HepG2 (cell line): ENCODE data around the gene BCAN. TPM values are rescaled to one million over a fixed set of nuclear protein-coding genes. Genes with fewer than 3 reads are reported as not detected.

Experiments
- ATAC-seq: fragments of 200-7000 bp; cut with Tn5 transposase; 3 replicates; pipeline ENCODE4 v1.9.1; 2020; ENCODE audit warnings: mild to moderate bottlenecking, moderate library complexity
- BruUV-seq: library from RNA; stranded (reverse); fragments of 400-500 nt; replicated peaks from 2 replicates; lab custom pipeline; 2021; lab: Mats Ljungman, UMichigan
- CTCF ChIA-PET: fragments of 300-600 bp; formaldehyde crosslinking; extraction: SDS; loops from one replicate; lab custom pipeline; 2021; ENCODE audit warnings: low total read pairs, inconsistent platforms, low intra/inter-chr PET ratio; lab: Yijun Ruan, JAX
- POLR2A ChIA-PET: fragments of 350-600 bp; sonication (Branson Sonifier 250); formaldehyde crosslinking; loops from one replicate; lab custom pipeline; 2020; ENCODE audit warnings: antibody characterized with exemption, inconsistent platforms; lab: Yijun Ruan, JAX
- DNase-seq: peaks from one replicate; pipeline ENCODE4 v3.0.0-alpha.2; 2015; ENCODE audit warnings: low spot score
- FAIRE-seq: peaks from 3 replicates; lab custom pipeline; 2011; peaks lifted over from hg19 to GRCh38; lab: Jason Lieb, UNC
- H2AFZ ChIP-seq: one replicate; pipeline ENCODE4 v1.6.1; 2011; ENCODE audit warnings: low read length, inconsistent platforms
- H3K27ac ChIP-seq: fragments of 300-600 bp; 3 replicates; pipeline ENCODE4 v1.8.0; 2011; ENCODE audit warnings: mixed run types, mild to moderate bottlenecking, mixed read lengths, low read length, inconsistent platforms; ENCODE audit not compliant: insufficient read depth; ENCODE audit errors: extremely low read length
- H3K27me3 ChIP-seq, 2 experiments: fragments of 200-600 bp in 1 of 2; 2 replicates in 1 of 2; 3 replicates in 1 of 2; pipeline versions ENCODE4 v1.6.0 to v1.8.0; 2011; ENCODE audit warnings: low read length in 2 of 2, mild to moderate bottlenecking in 2 of 2, moderate library complexity in 2 of 2, inconsistent platforms in 1 of 2; ENCODE audit not compliant: insufficient read depth in 2 of 2, control insufficient read depth in 1 of 2
- H3K36me3 ChIP-seq, 2 experiments: fragments of 200-600 bp in 1 of 2; replicated peaks in 1 of 2; 2 replicates in 1 of 2; 3 replicates in 1 of 2; pipeline versions ENCODE4 v1.5.1 to v1.8.0; 2011; ENCODE audit warnings: low read length in 2 of 2, inconsistent platforms in 1 of 2; ENCODE audit not compliant: insufficient read depth in 2 of 2, control insufficient read depth in 1 of 2
- H3K4me1 ChIP-seq: 2 replicates; pipeline ENCODE4 v1.5.1; 2012; ENCODE audit warnings: low read length, inconsistent platforms; ENCODE audit not compliant: insufficient read depth
- H3K4me2 ChIP-seq: 2 replicates; pipeline ENCODE4 v1.6.0; 2011; ENCODE audit warnings: low read depth, low read length, inconsistent platforms
- H3K4me3 ChIP-seq, 3 experiments: fragments of 200-600 bp in 1 of 3; sonication (generic), shearing (Covaris generic) in 1 of 3; replicated peaks in 1 of 3; 2 replicates each; pipeline ENCODE4 v1.5.1; 2011 to 2016; ENCODE audit warnings: low read length in 3 of 3, inconsistent platforms in 2 of 3, low read depth in 2 of 3, mild to moderate bottlenecking in 2 of 3, control low read depth in 1 of 3, mixed read lengths in 1 of 3; ENCODE audit not compliant: insufficient read depth in 1 of 3
- H3K79me2 ChIP-seq: one replicate; pipeline ENCODE4 v1.6.1; 2011; ENCODE audit warnings: low read length, inconsistent platforms; ENCODE audit not compliant: insufficient read depth
- H3K9ac ChIP-seq: 2 replicates; pipeline ENCODE4 v1.6.0; 2011; ENCODE audit warnings: mild to moderate bottlenecking, low read depth, low read length, inconsistent platforms; ENCODE audit not compliant: insufficient read depth
- H3K9me3 ChIP-seq: 2 replicates; pipeline ENCODE4 v1.5.1; 2012; ENCODE audit warnings: mild to moderate bottlenecking, low read length
- H4K20me1 ChIP-seq: 2 replicates; pipeline ENCODE4 v1.6.0; 2011; ENCODE audit warnings: inconsistent platforms, mild to moderate bottlenecking, low read length, moderate library complexity; ENCODE audit not compliant: insufficient read depth
- EHMT2 ChIP-seq: fragments of 200-600 bp; sonication (generic); IDR thresholded peaks from 2 replicates; pipeline ENCODE4 v1.7.0; 2017; ENCODE audit warnings: antibody characterized with exemption, low read depth, low read length, borderline replicate concordance
- ETV6 ChIP-seq: sonication (generic); formaldehyde crosslinking; conservative IDR thresholded peaks from 2 replicates; pipeline ENCODE4 v1.4.0; 2020; ENCODE audit warnings: missing genetic modification reagents
- HDAC2 ChIP-seq: sonication (generic); formaldehyde crosslinking; IDR thresholded peaks from 2 replicates; pipeline ENCODE4 v1.4.0; 2020; ENCODE audit warnings: missing genetic modification reagents
- MIER2 ChIP-seq: IDR thresholded peaks from 2 replicates; pipeline ENCODE4 v1.6.1; 2016; ENCODE audit warnings: missing biosample characterization, missing genetic modification reagents
- PITX1 ChIP-seq: sonication (generic); formaldehyde crosslinking; IDR thresholded peaks from 2 replicates; pipeline ENCODE4 v1.5.1; 2020; ENCODE audit warnings: mild to moderate bottlenecking, missing genetic modification reagents
- PRMT3 ChIP-seq: sonication (generic); formaldehyde crosslinking; IDR thresholded peaks from 2 replicates; pipeline ENCODE4 v1.8.1; 2022; ENCODE audit warnings: low read depth, mild to moderate bottlenecking, moderate library complexity, missing genetic modification reagents, borderline replicate concordance
- ZBTB46 ChIP-seq: sonication (generic); formaldehyde crosslinking; IDR thresholded peaks from 2 replicates; pipeline ENCODE4 v1.4.0; 2020; ENCODE audit warnings: mild to moderate bottlenecking, missing genetic modification reagents, borderline replicate concordance
- whole genome bisulfite sequencing: methylation state at CpG from one replicate; pipeline ENCODE4 v1.1.6; 2017; ENCODE audit warnings: low lambda C conversion rate; 5-methylcytosine and 5-hydroxymethylcytosine counted together
- in situ Hi-C: cut with HindIII; loops from 2 replicates; pipeline ENCODE4 v1.10.0; 2017; ENCODE audit warnings: low pct_unique_long_range_greater_than_20kb; ENCODE audit not compliant: extremely low pct_ligation_motif_present
- intact Hi-C: fragments of 100-400 bp; cut with micrococcal nuclease; formaldehyde crosslinking; loops from one replicate; pipeline ENCODE4 v1.10.0; 2022; ENCODE audit not compliant: unreplicated experiment
- polyA plus RNA-seq, 8 experiments: library from polyadenylated mRNA; depleted of rRNA in 3 of 8; stranded (reverse) in 7 of 8; unstranded in 1 of 8; fragments of >200 nt; fragmentation: Illumina TruSeq in 4 of 8; extraction: Trizol in 4 of 8; gene quantifications; 2 replicates each; pipeline versions ENCODE4 v1.2.1 to v1.2.3, GENCODE V29; 2011 to 2016; ENCODE audit warnings: low read depth in 4 of 8, missing spikeins in 1 of 8, mixed read lengths in 1 of 8; ENCODE audit not compliant: insufficient read depth in 1 of 8
- total RNA-seq, 5 experiments: library from RNA; depleted of rRNA; stranded (reverse); fragments of >200 nt; fragmentation: Illumina TruSeq; extraction: Trizol; gene quantifications; 2 replicates each; pipeline ENCODE4 v1.2.3, GENCODE V29; 2016; ENCODE audit warnings: low read depth in 1 of 5

BCAN gene
- total and polyA plus RNA-seq, 2 of the 13 experiments (the other 11 are each of a cell fraction or from before 2014, with no cell fraction given): not detected

DNA sequence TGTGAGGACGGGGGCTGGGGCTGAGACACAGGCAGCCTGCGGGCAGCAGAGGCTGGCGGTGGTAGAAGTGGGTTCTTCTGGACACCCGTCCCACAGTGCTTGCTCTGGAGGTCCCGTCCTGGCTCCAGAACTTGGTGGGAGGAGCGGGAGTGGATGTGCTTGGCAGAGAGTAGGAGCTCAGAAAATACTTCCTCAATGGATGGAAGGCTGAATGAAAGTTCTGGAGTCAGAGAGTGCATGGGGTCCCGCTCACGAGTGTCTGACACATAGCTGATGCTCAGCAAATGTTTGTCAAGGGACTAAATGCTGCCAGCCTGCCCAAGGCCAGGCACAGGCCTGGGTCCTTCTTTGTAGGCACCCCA, 48.7 kb downstream of the BCAN start:
- Histone ChIP-seq H3K4me1 (peaks cover 40% of the 10 kb centered on the region), H2AFZ (no peak overlapping the region), H4K20me1 (no peaks in the 10 kb centered on the region), H3K4me3 (no peak overlapping the region), H3K9me3 (no peaks in the 10 kb centered on the region), H3K27ac (no peak overlapping the region), H3K9ac (no peak overlapping the region), H3K27me3 (peaks cover 14 to 46% of the 10 kb centered on the region in 2 experiments; a peak in 4 of 5 replicates), H3K36me3 (no peaks in the 10 kb centered on the region), H3K4me2 (no peak overlapping the region), H3K79me2 (no peaks in the 10 kb centered on the region)
- TF ChIP-seq ETV6 (CRISPR knock-in tag) (no peak), PITX1 (CRISPR knock-in tag) (no peak), PRMT3 (no peak), HDAC2 (CRISPR knock-in tag) (no peak), MIER2 (CRISPR knock-in tag) (no peak), EHMT2 (no peak), ZBTB46 (CRISPR knock-in tag) (no peak)
- BruUV-seq: no TSS peak
- no peak for ATAC-seq
- no peak for FAIRE-seq
- CTCF ChIA-PET: interaction anchor here (2.3 to 4.7 kb wide), 3 partner anchors 15 to 199 kb away, joined by 10 to 119 read pairs (median 30); partner anchors contain the start of genes CRABP2, ISG20L2 and METTL25B
- DNase-seq: no peak
- WGBS: 26% methylated on average over 8 of the region's 8 CpGs
- in situ Hi-C loops: loop anchor here (10.0 kb wide), 2 partner anchors 174 to 234 kb away; partner anchors contain the start of genes LRRC71 and NTRK1
- POLR2A ChIA-PET: interaction anchor here (1.5 to 2.5 kb wide), 4 partner anchors 16 to 38 kb away, joined by 3 to 22 read pairs (median 12); partner anchors contain the start of genes ISG20L2 and METTL25B
- intact Hi-C loops: no loop called here
